22Rv1 (cell line): ENCODE results near the gene SIT1.
"Not testable (repeated sequence)": the region's sequence is repeated elsewhere in the genome, so short reads cannot be mapped to it uniquely, and the experiment has no call there.

Experiments
- H3K27ac ChIP-seq: fragments of 450-650 bp; 2 replicates; pipeline ENCODE4 v1.5.1; 2017
- CTCF ChIP-seq: fragments of 450-650 bp; IDR thresholded peaks from 2 replicates; pipeline ENCODE4 v1.5.1; 2017; ENCODE audit warnings: mild to moderate bottlenecking
- ZFX ChIP-seq: fragments of 450-650 bp; IDR thresholded peaks from 2 replicates; pipeline ENCODE4 v1.6.1; 2017; ENCODE audit warnings: antibody characterized with exemption, borderline replicate concordance

Gene SIT1

GRCh38 chr9:35618854-35619799 is 31.6 kb downstream of the SIT1 start:
- no peak for TF ChIP-seq CTCF
- no peak for TF ChIP-seq ZFX
- H3K27ac ChIP-seq: no peak overlapping the region

GRCh38 chr9:35618325-35618727 is 32.4 kb downstream of the SIT1 start, which contains the start of gene CD72:
Gene CD72 (minus strand): TSS chr9:35618413. CDS start chr9:35618303, 110 bp downstream.
- TF ChIP-seq CTCF (no peak), ZFX (no peak)
- no peak within 1 kb of the TSS for H3K27ac ChIP-seq

GRCh38 chr9:35617548-35617947 is 33.2 kb downstream of the SIT1 start:
- no peak for TF ChIP-seq CTCF
- no peak for TF ChIP-seq ZFX
- H3K27ac ChIP-seq: no peak overlapping the region

- TF ChIP-seq CTCF (peak; percentile 13; the same call in 1 of the 2 replicates), ZFX (no peak)
Measured at GRCh38 chr9:35616681-35617459, 33.9 kb downstream of the SIT1 start.

GRCh38 chr9:35615981-35616680 is 34.6 kb downstream of the SIT1 start:
- H3K27ac ChIP-seq: no peak overlapping the region
- no peak for TF ChIP-seq CTCF
- no peak for TF ChIP-seq ZFX

More at GRCh38 chr9:35616681-35617459, 33.9 kb downstream of the SIT1 start:
- H3K27ac ChIP-seq: no peak overlapping the region

- no peak overlapping the region for H3K27ac ChIP-seq
- TF ChIP-seq ZFX (no peak), CTCF (no peak)
Measured at GRCh38 chr9:35612843-35613242, 37.9 kb downstream of the SIT1 start.

GRCh38 chr9:35612066-35612465 is 38.7 kb downstream of the SIT1 start:
- not testable (repeated sequence) for H3K27ac ChIP-seq
